ENCODE measurements around the gene PLPP3.
A peak's percentile ranks its signal among the peaks of the same experiment; 100 is the strongest.

Gene PLPP3

GRCh38 chr1:56563568-56563967 is 15.8 kb downstream of the PLPP3 start:
- Histone ChIP-seq H3K27me3 (ENCODE audit: insufficient read depth, insufficient read length) (no peaks in the 10 kb centered on the region), H3K9ac (ENCODE audit: insufficient read length, low read depth) (no peak overlapping the region), H3K4me3 (ENCODE audit: insufficient read length, low read depth) (no peak overlapping the region), H3K36me3 (ENCODE audit: insufficient read depth, insufficient read length, low read length) (no peaks in the 10 kb centered on the region), H3K4me1 (ENCODE audit: insufficient read depth, insufficient read length) (peaks cover 6% of the 10 kb centered on the region), H3K9me3 (ENCODE audit: insufficient read depth, low read length) (no peaks in the 10 kb centered on the region)
- TF ChIP-seq SUZ12 (IDR thresholded peaks at IDR 0.05; ENCODE audit: extremely low read depth, insufficient read depth, insufficient read length) (no peak), ZNF274 (IDR thresholded peaks at IDR 0.05; ENCODE audit: low read depth, low read length) (no peak), YY1 (IDR thresholded peaks at IDR 0.05; ENCODE audit: insufficient read depth, insufficient read length) (no peak)
- no peak for DNase-seq (ENCODE audit: low read depth, low spot score)

- H3K9me3 ChIP-seq (ENCODE audit: insufficient read depth, low read length): no peaks in the 10 kb centered on the region
- no peak overlapping the region for H3K9ac ChIP-seq (ENCODE audit: insufficient read length, low read depth)
- no peak overlapping the region for H3K4me3 ChIP-seq (ENCODE audit: insufficient read length, low read depth)
- DNase-seq (ENCODE audit: low read depth, low spot score): no peak
- H3K4me1 ChIP-seq (ENCODE audit: insufficient read depth, insufficient read length): peaks cover 6% of the 10 kb centered on the region
- H3K36me3 ChIP-seq (ENCODE audit: insufficient read depth, insufficient read length, low read length): no peaks in the 10 kb centered on the region
- no peaks in the 10 kb centered on the region for H3K27me3 ChIP-seq (ENCODE audit: insufficient read depth, insufficient read length)
- no peak for TF ChIP-seq YY1 (IDR thresholded peaks at IDR 0.05; ENCODE audit: insufficient read depth, insufficient read length)
- TF ChIP-seq SUZ12 (IDR thresholded peaks at IDR 0.05; ENCODE audit: extremely low read depth, insufficient read depth, insufficient read length): no peak
- TF ChIP-seq ZNF274 (IDR thresholded peaks at IDR 0.05; ENCODE audit: low read depth, low read length): no peak
Measured at GRCh38 chr1:56562891-56563452, 16.4 kb downstream of the PLPP3 start.

- no peaks in the 10 kb centered on the region for H3K36me3 ChIP-seq (ENCODE audit: insufficient read depth, insufficient read length, low read length)
- no peak overlapping the region for H3K9ac ChIP-seq (ENCODE audit: insufficient read length, low read depth)
- H3K4me3 ChIP-seq (ENCODE audit: insufficient read length, low read depth): no peak overlapping the region
- no peak for DNase-seq (ENCODE audit: low read depth, low spot score)
- H3K27me3 ChIP-seq (ENCODE audit: insufficient read depth, insufficient read length): no peaks in the 10 kb centered on the region
- no peaks in the 10 kb centered on the region for H3K9me3 ChIP-seq (ENCODE audit: insufficient read depth, low read length)
- peaks cover 6% of the 10 kb centered on the region for H3K4me1 ChIP-seq (ENCODE audit: insufficient read depth, insufficient read length)
- TF ChIP-seq SUZ12 (IDR thresholded peaks at IDR 0.05; ENCODE audit: extremely low read depth, insufficient read depth, insufficient read length) (no peak), ZNF274 (IDR thresholded peaks at IDR 0.05; ENCODE audit: low read depth, low read length) (no peak), YY1 (IDR thresholded peaks at IDR 0.05; ENCODE audit: insufficient read depth, insufficient read length) (no peak)
Measured at GRCh38 chr1:56561227-56562019, 17.9 kb downstream of the PLPP3 start.

GRCh38 chr1:56557746-56558145 is 21.6 kb downstream of the PLPP3 start:
- DNase-seq (ENCODE audit: low read depth, low spot score): no peak
- no peak overlapping the region for H3K4me3 ChIP-seq (ENCODE audit: insufficient read length, low read depth)
- H3K4me1 ChIP-seq (ENCODE audit: insufficient read depth, insufficient read length): peaks cover 7% of the 10 kb centered on the region
- H3K9ac ChIP-seq (ENCODE audit: insufficient read length, low read depth): no peak overlapping the region
- peaks cover 6% of the 10 kb centered on the region for H3K36me3 ChIP-seq (ENCODE audit: insufficient read depth, insufficient read length, low read length)
- H3K27me3 ChIP-seq (ENCODE audit: insufficient read depth, insufficient read length): no peaks in the 10 kb centered on the region
- TF ChIP-seq SUZ12 (IDR thresholded peaks at IDR 0.05; ENCODE audit: extremely low read depth, insufficient read depth, insufficient read length): no peak
- no peaks in the 10 kb centered on the region for H3K9me3 ChIP-seq (ENCODE audit: insufficient read depth, low read length)

- no peak for TF ChIP-seq ZNF274 (IDR thresholded peaks at IDR 0.05; ENCODE audit: low read depth, low read length)
- TF ChIP-seq YY1 (IDR thresholded peaks at IDR 0.05; ENCODE audit: insufficient read depth, insufficient read length): no peak
- TF ChIP-seq SUZ12 (IDR thresholded peaks at IDR 0.05; ENCODE audit: extremely low read depth, insufficient read depth, insufficient read length): no peak
- peaks cover 18% of the 10 kb centered on the region for H3K4me1 ChIP-seq (ENCODE audit: insufficient read depth, insufficient read length)
- no peaks in the 10 kb centered on the region for H3K9me3 ChIP-seq (ENCODE audit: insufficient read depth, low read length)
- no peak overlapping the region for H3K4me3 ChIP-seq (ENCODE audit: insufficient read length, low read depth)
- H3K9ac ChIP-seq (ENCODE audit: insufficient read length, low read depth): no peak overlapping the region
- no peaks in the 10 kb centered on the region for H3K27me3 ChIP-seq (ENCODE audit: insufficient read depth, insufficient read length)
- H3K36me3 ChIP-seq (ENCODE audit: insufficient read depth, insufficient read length, low read length): peaks cover 6% of the 10 kb centered on the region
- DNase-seq (ENCODE audit: low read depth, low spot score): no peak
Measured at GRCh38 chr1:56555448-56555847, 23.9 kb downstream of the PLPP3 start.

GRCh38 chr1:56553046-56553445 is 26.3 kb downstream of the PLPP3 start:
- H3K36me3 ChIP-seq (ENCODE audit: insufficient read depth, insufficient read length, low read length): peaks cover 12% of the 10 kb centered on the region
- H3K27me3 ChIP-seq (ENCODE audit: insufficient read depth, insufficient read length): no peaks in the 10 kb centered on the region
- H3K9ac ChIP-seq (ENCODE audit: insufficient read length, low read depth): peak overlapping the region; percentile 12
- DNase-seq (ENCODE audit: low read depth, low spot score): no peak
- H3K4me1 ChIP-seq (ENCODE audit: insufficient read depth, insufficient read length): peaks cover 22% of the 10 kb centered on the region
- TF ChIP-seq SUZ12 (IDR thresholded peaks at IDR 0.05; ENCODE audit: extremely low read depth, insufficient read depth, insufficient read length): no peak
- TF ChIP-seq YY1 (IDR thresholded peaks at IDR 0.05; ENCODE audit: insufficient read depth, insufficient read length): no peak
- no peak overlapping the region for H3K4me3 ChIP-seq (ENCODE audit: insufficient read length, low read depth)
- no peaks in the 10 kb centered on the region for H3K9me3 ChIP-seq (ENCODE audit: insufficient read depth, low read length)

GRCh38 chr1:56552349-56552748 is 27.0 kb downstream of the PLPP3 start:
- peaks cover 15% of the 10 kb centered on the region for H3K36me3 ChIP-seq (ENCODE audit: insufficient read depth, insufficient read length, low read length)
- no peak for DNase-seq (ENCODE audit: low read depth, low spot score)
- peaks cover 22% of the 10 kb centered on the region for H3K4me1 ChIP-seq (ENCODE audit: insufficient read depth, insufficient read length)
- H3K27me3 ChIP-seq (ENCODE audit: insufficient read depth, insufficient read length): no peaks in the 10 kb centered on the region
- H3K9ac ChIP-seq (ENCODE audit: insufficient read length, low read depth): no peak overlapping the region
- no peaks in the 10 kb centered on the region for H3K9me3 ChIP-seq (ENCODE audit: insufficient read depth, low read length)
- no peak overlapping the region for H3K4me3 ChIP-seq (ENCODE audit: insufficient read length, low read depth)
- TF ChIP-seq YY1 (IDR thresholded peaks at IDR 0.05; ENCODE audit: insufficient read depth, insufficient read length): no peak
- no peak for TF ChIP-seq ZNF274 (IDR thresholded peaks at IDR 0.05; ENCODE audit: low read depth, low read length)
- no peak for TF ChIP-seq SUZ12 (IDR thresholded peaks at IDR 0.05; ENCODE audit: extremely low read depth, insufficient read depth, insufficient read length)

Measured in NT2/D1 (cell line).